Pancreas (tissue), 10 donors: Measurements from ENCODE around the gene TTLL3. TPM values are rescaled to one million over a fixed set of nuclear protein-coding genes. Genes with fewer than 3 reads are reported as not detected.

ENCODE experiments used
- ATAC-seq, 4 donors: fragments of 200-7000 bp; cut with Tn5 transposase; one replicate each; pipeline versions ENCODE4 v1.8.0 to v1.9.1; 2020; ENCODE audit warnings: mild to moderate bottlenecking in 4 of 4, moderate library complexity in 4 of 4
- DNase-seq, 6 donors: peaks; one replicate each; pipeline ENCODE4 v3.0.0-alpha.2; 2020
- FAIRE-seq: peaks from 2 replicates; lab custom pipeline; 2012; peaks lifted over from hg19 to GRCh38; lab: Jason Lieb, UNC
- H3K27ac ChIP-seq, 4 donors: fragments of 200-600 bp; sonication (generic); 1 replicate in 3 of 4; 2 replicates in 1 of 4; pipeline versions ENCODE4 v1.5.0 to v1.8.0; 2020
- H3K27me3 ChIP-seq, 4 donors: fragments of 200-600 bp; one replicate each; pipeline ENCODE4 v1.8.0; 2021
- H3K36me3 ChIP-seq, 3 donors: fragments of 200-600 bp; sonication (generic) in 1 of 3; one replicate each; pipeline versions ENCODE4 v1.5.0 to v1.8.0; 2020 to 2021
- H3K4me1 ChIP-seq, 3 donors: fragments of 200-600 bp; one replicate each; pipeline ENCODE4 v1.8.0; 2021
- H3K4me3 ChIP-seq, 4 donors: fragments of 200-600 bp; sonication (generic) in 2 of 4; one replicate each; pipeline versions ENCODE4 v1.5.0 to v1.8.0; 2020 to 2021
- H3K9me3 ChIP-seq, 4 donors: fragments of 200-600 bp; one replicate each; pipeline ENCODE4 v1.8.0; 2021
- CTCF ChIP-seq, 4 donors: fragments of 200-600 bp; sonication (generic) in 3 of 4; IDR thresholded peaks; one replicate each; pipeline versions ENCODE4 v1.5.0 to v1.8.0; 2021; ENCODE audit warnings: antibody characterized with exemption in 4 of 4
- WGBS, 2 donors: extraction: QIAGEN DNeasy Blood & Tissue Kit; methylation state at CpG; one replicate each; pipeline ENCODE4 v1.1.7; 2013; 5-methylcytosine and 5-hydroxymethylcytosine counted together
- intact Hi-C, 3 donors: fragments of 100-400 bp; cut with DNase I; formaldehyde crosslinking; loops; one replicate each; pipeline versions ENCODE4 v1.11.1 to v1.14.2; 2022
- polyA plus RNA-seq, 2 donors: library from polyadenylated mRNA; stranded (reverse); fragments of 200-250 nt; gene quantifications; one replicate each; pipeline ENCODE4 v1.2.3, GENCODE V29; 2013
- total RNA-seq, 6 donors: library from RNA; stranded (reverse); fragmentation: NEBNext Ultra II Directional in 4 of 6; extraction: Animal tissue kit (Norgen Biotek cat#: 25700) in 4 of 6; gene quantifications; one replicate each; pipeline versions ENCODE4 v1.2.1 to v1.2.4, GENCODE V29; 2021 to 2023
- donor health status: healthy with polysubstance abuse.
- donor health status: DM: no; HTN: no; CAD: no; lungs with moderate emphysema.
- donor health status: DM: no; HTN: no; CAD: no.
- donor health status: control.
- donor health status: control.
- donor health status: Bipolar disorder and iron deficiency.
- donor health status: DM: yes; HTN: yes; CAD: no.
- donor health status: DM: no; HTN: no; CAD: no.
- donor health status: DM: no; HTN: no; CAD: no.
- donor health status: DM: yes; HTN: yes; CAD: no.

Gene TTLL3
- total and polyA plus RNA-seq, 8 donors, result 9.2 to 104 (median 19.6) TPM

GRCh38 chr3:9791127-9791526 lies 18.9 kb upstream of the TTLL3 start:
- Histone ChIP-seq H3K36me3 (peaks cover 0 to 13% (median 0%) of the 10 kb centered on the region in 3 donors), H3K27ac (no peak overlapping the region), H3K4me3 (no peak overlapping the region), H3K27me3 (no peaks in the 10 kb centered on the region), H3K4me1 (peaks cover 0 to 13% (median 3%) of the 10 kb centered on the region in 3 donors), H3K9me3 (no peaks in the 10 kb centered on the region)
- 84 to 87% methylated on average over 11 of the region's 11 CpGs for WGBS, 2 donors
- FAIRE-seq (no peak), ATAC-seq (no peak), DNase-seq (no peak)
- intact Hi-C loops, result no loop called here
- TF ChIP-seq CTCF (IDR thresholded peaks at IDR 0.05), result no peak

- peak overlapping the region; percentile 78 to 94 (median 86) for H3K4me3 ChIP-seq
- no peaks in the 10 kb centered on the region for H3K27me3 ChIP-seq
- WGBS, 2 donors, result 15% methylated on average over 14 of the region's 14 CpGs
- peak overlapping the region; percentile 84 to 90 (median 88) for H3K27ac ChIP-seq
- FAIRE-seq, result no peak
- H3K4me1 ChIP-seq, result peaks cover 0 to 13% (median 3%) of the 10 kb centered on the region in 3 donors
- no peak for ATAC-seq
- H3K9me3 ChIP-seq, result no peaks in the 10 kb centered on the region
- intact Hi-C loops, result no loop called here
- TF ChIP-seq CTCF (IDR thresholded peaks at IDR 0.05), result no peak
- H3K36me3 ChIP-seq, result peaks cover 0 to 5% (median 0%) of the 10 kb centered on the region in 3 donors
- DNase-seq, result no peak
Observed at GRCh38 chr3:9791790-9792404, 18.2 kb upstream of the TTLL3 start.

GRCh38 chr3:9792405-9793160 lies 17.5 kb upstream of the TTLL3 start, which contains the start of the genes ARPC4 and TADA3:
TSS of gene ARPC4 (plus strand) at chr3:9793082. CDS start at chr3:9793122, 40 bp downstream.
TSS of gene TADA3 (minus strand) at chr3:9792473. CDS start at chr3:9791466, 1,007 bp downstream.
- H3K36me3 ChIP-seq, result peaks cover 0 to 4% (median 0%) of the 10 kb centered on the region in 3 donors
- 0 to 1% methylated on average over 64 to 65 of the region's 65 CpGs for WGBS, 2 donors
- no peak for FAIRE-seq

GRCh38 chr3:9793161-9793781 lies 16.8 kb upstream of the TTLL3 start:
- FAIRE-seq, result no peak
- peak in 3 of 4 donors; percentile 1 to 15 (median 14) for ATAC-seq
- H3K36me3 ChIP-seq, result peaks cover 0 to 10% (median 0%) of the 10 kb centered on the region in 3 donors
- H3K4me3 ChIP-seq, result peak overlapping the region; percentile 78 to 94 (median 86)
- no peak for TF ChIP-seq CTCF (IDR thresholded peaks at IDR 0.05)
- intact Hi-C loops, result no loop called here
- peaks cover 0 to 13% (median 3%) of the 10 kb centered on the region in 3 donors for H3K4me1 ChIP-seq
- peak overlapping the region; percentile 84 to 90 (median 88) for H3K27ac ChIP-seq
- WGBS, 2 donors, result 0 to 1% methylated on average over 21 to 23 of the region's 23 CpGs
- no peaks in the 10 kb centered on the region for H3K27me3 ChIP-seq
- no peaks in the 10 kb centered on the region for H3K9me3 ChIP-seq
- no peak for DNase-seq

More at GRCh38 chr3:9792405-9793160, 17.5 kb upstream of the TTLL3 start, which contains the start of the genes ARPC4 and TADA3:
- Histone ChIP-seq H3K9me3 (no peaks in the 10 kb centered on the region), H3K27ac (peak within 1 kb of the TSS; percentile 84 to 90 (median 88)), H3K4me3 (peak within 1 kb of the TSS; percentile 78 to 94 (median 86)), H3K4me1 (peaks cover 0 to 13% (median 3%) of the 10 kb centered on the region in 3 donors), H3K27me3 (no peaks in the 10 kb centered on the region)
- ATAC-seq (peak; percentile 93 to 98 (median 95)), DNase-seq (peak; percentile 85 to 94 (median 89))
- intact Hi-C loops, result no loop called here
- no peak for TF ChIP-seq CTCF (IDR thresholded peaks at IDR 0.05)
